H9 (cell line): Measurements from ENCODE around the gene FAT1. TPM values are rescaled to one million over a fixed set of nuclear protein-coding genes. Genes with fewer than 3 reads are reported as not detected.

Source experiments
- DNase-seq: peaks from one replicate; pipeline ENCODE4 v3.0.0-alpha.2; 2017
- H2AFZ ChIP-seq: one replicate; pipeline ENCODE4 v1.6.1; 2013; ENCODE audit warnings: mild to moderate bottlenecking, low read length, control low read depth, moderate library complexity
- H2AK5ac ChIP-seq: 2 replicates; pipeline ENCODE4 v1.6.1; 2013; ENCODE audit warnings: low read length, control low read depth, mixed read lengths; ENCODE audit not compliant: insufficient read length
- H2BK120ac ChIP-seq: one replicate; pipeline ENCODE4 v1.6.1; 2013; ENCODE audit warnings: low read depth, mild to moderate bottlenecking, low read length, control low read depth, inconsistent platforms; ENCODE audit not compliant: poor library complexity, severe bottlenecking
- H2BK12ac ChIP-seq: 2 replicates; pipeline ENCODE4 v1.6.1; 2013; ENCODE audit warnings: low read length, control low read depth, mixed read lengths, low read depth; ENCODE audit not compliant: insufficient read length
- H2BK15ac ChIP-seq: 2 replicates; pipeline ENCODE4 v1.6.1; 2013; ENCODE audit warnings: low read depth, low read length, control low read depth
- H2BK20ac ChIP-seq: one replicate; pipeline ENCODE4 v1.6.1; 2013; ENCODE audit warnings: low read depth, mild to moderate bottlenecking, low read length, control low read depth, inconsistent platforms; ENCODE audit not compliant: poor library complexity, severe bottlenecking
- H2BK5ac ChIP-seq: 2 replicates; pipeline ENCODE4 v1.6.1; 2013; ENCODE audit warnings: low read length, control low read depth, mixed read lengths; ENCODE audit not compliant: insufficient read length
- H3K14ac ChIP-seq: 2 replicates; pipeline ENCODE4 v1.6.1; 2013; ENCODE audit warnings: low read length, control low read depth; ENCODE audit not compliant: insufficient read depth
- H3K18ac ChIP-seq: 2 replicates; pipeline ENCODE4 v1.6.1; 2013; ENCODE audit warnings: low read depth, mild to moderate bottlenecking, mixed read lengths, low read length, control low read depth; ENCODE audit not compliant: insufficient read length
- H3K23ac ChIP-seq: 2 replicates; pipeline ENCODE4 v1.6.1; 2013; ENCODE audit warnings: low read length, control low read depth, mixed read lengths, low read depth; ENCODE audit not compliant: insufficient read length
- H3K23me2 ChIP-seq: 2 replicates; pipeline ENCODE4 v1.6.1; 2013; ENCODE audit warnings: low read depth, mild to moderate bottlenecking, mixed read lengths, low read length, control low read depth; ENCODE audit not compliant: insufficient read length, poor library complexity, severe bottlenecking
- H3K27ac ChIP-seq: 2 replicates; pipeline ENCODE4 v1.5.1; 2013; ENCODE audit warnings: low read length, control low read depth, mixed read lengths, low read depth; ENCODE audit not compliant: insufficient read length
- H3K27me3 ChIP-seq: 2 replicates; pipeline ENCODE4 v1.6.1; 2013; ENCODE audit warnings: low read length, control low read depth, inconsistent platforms; ENCODE audit not compliant: insufficient read depth
- H3K4ac ChIP-seq: 2 replicates; pipeline ENCODE4 v1.6.1; 2013; ENCODE audit warnings: low read depth, mild to moderate bottlenecking, control low read depth, inconsistent platforms, low read length, moderate library complexity
- H3K4me1 ChIP-seq: 2 replicates; pipeline ENCODE4 v1.6.1; 2013; ENCODE audit warnings: low read length, control low read depth, inconsistent platforms; ENCODE audit not compliant: insufficient read depth
- H3K4me2 ChIP-seq: 2 replicates; pipeline ENCODE4 v1.6.1; 2013; ENCODE audit warnings: low read length, control low read depth, mixed read lengths; ENCODE audit not compliant: insufficient read length, insufficient read depth
- H3K56ac ChIP-seq: 2 replicates; pipeline ENCODE4 v1.6.1; 2013; ENCODE audit warnings: low read depth, mild to moderate bottlenecking, mixed read lengths, low read length, control low read depth; ENCODE audit not compliant: insufficient read length
- H3K79me1 ChIP-seq: 2 replicates; pipeline ENCODE4 v1.6.1; 2013; ENCODE audit warnings: low read depth, mild to moderate bottlenecking, moderate library complexity, low read length, control low read depth, inconsistent platforms; ENCODE audit not compliant: insufficient read depth, poor library complexity, severe bottlenecking
- H3K79me2 ChIP-seq: 2 replicates; pipeline ENCODE4 v1.6.1; 2013; ENCODE audit warnings: low read length, control low read depth, inconsistent platforms; ENCODE audit not compliant: insufficient read depth
- H3K9ac ChIP-seq: 2 replicates; pipeline ENCODE4 v1.6.1; 2013; ENCODE audit warnings: low read length, control low read depth, mixed read lengths; ENCODE audit not compliant: insufficient read length; ENCODE audit errors: extremely low read depth
- H3K9me3 ChIP-seq: one replicate; pipeline ENCODE4 v1.6.1; 2013; ENCODE audit warnings: low read depth, low read length, inconsistent platforms; ENCODE audit not compliant: control insufficient read depth
- H3T11ph ChIP-seq: one replicate; pipeline ENCODE4 v1.6.1; 2013; ENCODE audit warnings: mild to moderate bottlenecking, low read length, control low read depth, inconsistent platforms
- H4K20me1 ChIP-seq: one replicate; pipeline ENCODE4 v1.6.1; 2013; ENCODE audit not compliant: control insufficient read depth, insufficient read length, insufficient read depth
- H4K5ac ChIP-seq: 2 replicates; pipeline ENCODE4 v1.6.1; 2013; ENCODE audit warnings: low read depth, mild to moderate bottlenecking, mixed read lengths, low read length, control low read depth; ENCODE audit not compliant: insufficient read length
- H4K8ac ChIP-seq: replicated peaks from 2 replicates; pipeline ENCODE4 v1.6.1; 2013; ENCODE audit warnings: low read length, control low read depth, mixed read lengths, low read depth; ENCODE audit not compliant: insufficient read length
- H4K91ac ChIP-seq: 2 replicates; pipeline ENCODE4 v1.6.1; 2013; ENCODE audit warnings: low read depth, mild to moderate bottlenecking, moderate library complexity, mixed read lengths, low read length, control low read depth; ENCODE audit not compliant: insufficient read length
- H3K27ac Mint-ChIP-seq, 3 experiments: 2 replicates in 2 of 3; 3 replicates in 1 of 3; pipeline ENCODE4 v1.8.0; 2020 to 2021; ENCODE audit warnings: mixed read lengths in 3 of 3, mild to moderate bottlenecking in 1 of 3, moderate library complexity in 1 of 3
- H3K27me3 Mint-ChIP-seq: 2 replicates; pipeline ENCODE4 v1.8.0; 2021; ENCODE audit warnings: low read depth, mild to moderate bottlenecking, moderate library complexity, mixed read lengths
- H3K36me3 Mint-ChIP-seq, 3 experiments: 2 replicates in 2 of 3; 3 replicates in 1 of 3; pipeline ENCODE4 v1.8.0; 2020 to 2021; ENCODE audit warnings: low read depth in 3 of 3, mixed read lengths in 3 of 3; ENCODE audit not compliant: insufficient read depth in 1 of 3
- H3K4me1 Mint-ChIP-seq, 2 experiments: 2 replicates each; pipeline ENCODE4 v1.8.0; 2020; ENCODE audit warnings: mixed read lengths in 2 of 2
- H3K4me3 Mint-ChIP-seq, 2 experiments: 2 replicates in 1 of 2; 3 replicates in 1 of 2; pipeline ENCODE4 v1.8.0; 2020 to 2021; ENCODE audit warnings: mild to moderate bottlenecking in 2 of 2, mixed read lengths in 2 of 2, moderate library complexity in 1 of 2
- H3K9me3 Mint-ChIP-seq, 2 experiments: 2 replicates in 1 of 2; 3 replicates in 1 of 2; pipeline ENCODE4 v1.8.0; 2020; ENCODE audit warnings: mild to moderate bottlenecking in 2 of 2, mixed read lengths in 2 of 2, moderate library complexity in 1 of 2
- CTCF ChIP-seq: fragments of 200-600 bp; sonication (generic); conservative IDR thresholded peaks from 3 replicates; pipeline ENCODE4 v1.8.0; 2021; ENCODE audit warnings: antibody characterized with exemption, mild to moderate bottlenecking
- WGBS: extraction: QIAGEN DNeasy Blood & Tissue Kit; methylation state at CpG from one replicate; pipeline ENCODE4 v1.1.7; 2013; ENCODE audit warnings: missing lambda C conversion rate, low lambda C conversion rate, mixed read lengths; ENCODE audit not compliant: insufficient read length; ENCODE audit errors: extremely low coverage; 5-methylcytosine and 5-hydroxymethylcytosine counted together
- total RNA-seq: library from RNA; stranded (reverse); gene quantifications from 2 replicates; pipeline ENCODE4 v1.2.1, GENCODE V29; 2021

The FAT1 gene
- total RNA-seq, 1 experiment from 2014 or later = 173 TPM

GRCh38 chr4:186701788-186702187 lies 21.9 kb downstream of the FAT1 start:
- no peak overlapping the region for H2BK15ac ChIP-seq
- H2AK5ac ChIP-seq = no peak overlapping the region
- no peak overlapping the region for H3K56ac ChIP-seq
- no peak overlapping the region for H4K8ac ChIP-seq
- DNase-seq = no peak
- Mint-ChIP-seq H3K36me3 (peaks cover 29 to 70% (median 57%) of the 10 kb centered on the region in 3 experiments), H3K27ac (peak overlapping the region in 1 of 3 experiments; percentile 90; a peak in 1 of 7 replicates), H3K4me1 (peaks cover 50 to 59% of the 10 kb centered on the region in 2 experiments), H3K4me3 (no peak overlapping the region), H3K27me3 (no peaks in the 10 kb centered on the region), H3K9me3 (no peaks in the 10 kb centered on the region; a peak in 3 of 5 replicates)
- no peak overlapping the region for H2AFZ ChIP-seq
- H3K4ac ChIP-seq = no peak overlapping the region
- peaks cover 5% of the 10 kb centered on the region for H3K79me1 ChIP-seq
- WGBS = no CpG with 5 or more reads among the region's 12 CpGs
- H3K4me1 ChIP-seq = peaks cover 9% of the 10 kb centered on the region
- peak overlapping the region; percentile 37 for H3K4me2 ChIP-seq
- H2BK120ac ChIP-seq = no peak overlapping the region
- H4K20me1 ChIP-seq = no peaks in the 10 kb centered on the region
- H3K9ac ChIP-seq = no peak overlapping the region
- no peak overlapping the region for H4K5ac ChIP-seq
- no peaks in the 10 kb centered on the region for H3K9me3 ChIP-seq
- no peak overlapping the region for H2BK5ac ChIP-seq
- no peak overlapping the region; the same call in 1 of the 2 replicates for H3K14ac ChIP-seq
- peaks cover 27% of the 10 kb centered on the region; the same call in 1 of the 2 replicates for H3K79me2 ChIP-seq
- no peaks in the 10 kb centered on the region for H3K27me3 ChIP-seq
- H3T11ph ChIP-seq = no peak overlapping the region
- H2BK20ac ChIP-seq = no peak overlapping the region
- no peak for TF ChIP-seq CTCF
- no peak overlapping the region for H3K27ac ChIP-seq
- H3K23ac ChIP-seq = no peak overlapping the region
- no peak overlapping the region for H4K91ac ChIP-seq
- H3K23me2 ChIP-seq = no peaks in the 10 kb centered on the region
- H2BK12ac ChIP-seq = no peak overlapping the region
- H3K18ac ChIP-seq = no peak overlapping the region
